Mesothelial cell of epicardium (in vitro differentiated cells): ENCODE data around the gene REV3L. TPM values are rescaled to one million over a fixed set of nuclear protein-coding genes. Genes with fewer than 3 reads are reported as not detected.

Source experiments
- DNase-seq, 2 experiments: peaks; one replicate each; pipeline ENCODE4 v3.0.0; 2021; ENCODE audit warnings: low spot score in 2 of 2; ENCODE audit not compliant: unreplicated experiment in 2 of 2
- H3K27ac Mint-ChIP-seq: 2 replicates; pipeline ENCODE4 v1.8.0; 2021; ENCODE audit warnings: mixed read lengths
- H3K27me3 Mint-ChIP-seq: 2 replicates; pipeline ENCODE4 v1.8.0; 2021; ENCODE audit warnings: low read depth, mixed read lengths
- H3K36me3 Mint-ChIP-seq: 2 replicates; pipeline ENCODE4 v1.8.0; 2021; ENCODE audit warnings: mixed read lengths
- H3K4me1 Mint-ChIP-seq: 2 replicates; pipeline ENCODE4 v1.8.0; 2021; ENCODE audit warnings: mixed read lengths
- H3K4me3 Mint-ChIP-seq: 2 replicates; pipeline ENCODE4 v1.8.0; 2021; ENCODE audit warnings: mild to moderate bottlenecking, moderate library complexity, mixed read lengths
- H3K9me3 Mint-ChIP-seq: 2 replicates; pipeline ENCODE4 v1.8.0; 2021; ENCODE audit warnings: mixed read lengths
- total RNA-seq: library from RNA; stranded (reverse); gene quantifications from 3 replicates; pipeline ENCODE4 v1.2.1, GENCODE V29; 2021
- TF ChIP-seq, protein P1 (sequence below): fragments of 200-600 bp; sonication (generic); IDR thresholded peaks from one replicate; pipeline ENCODE4 v1.5.0; 2021; ENCODE audit warnings: antibody characterized with exemption; ENCODE audit not compliant: unreplicated experiment

Gene REV3L
- total RNA-seq, 1 donor from 2014 or later, result 41.7 TPM

DNA sequence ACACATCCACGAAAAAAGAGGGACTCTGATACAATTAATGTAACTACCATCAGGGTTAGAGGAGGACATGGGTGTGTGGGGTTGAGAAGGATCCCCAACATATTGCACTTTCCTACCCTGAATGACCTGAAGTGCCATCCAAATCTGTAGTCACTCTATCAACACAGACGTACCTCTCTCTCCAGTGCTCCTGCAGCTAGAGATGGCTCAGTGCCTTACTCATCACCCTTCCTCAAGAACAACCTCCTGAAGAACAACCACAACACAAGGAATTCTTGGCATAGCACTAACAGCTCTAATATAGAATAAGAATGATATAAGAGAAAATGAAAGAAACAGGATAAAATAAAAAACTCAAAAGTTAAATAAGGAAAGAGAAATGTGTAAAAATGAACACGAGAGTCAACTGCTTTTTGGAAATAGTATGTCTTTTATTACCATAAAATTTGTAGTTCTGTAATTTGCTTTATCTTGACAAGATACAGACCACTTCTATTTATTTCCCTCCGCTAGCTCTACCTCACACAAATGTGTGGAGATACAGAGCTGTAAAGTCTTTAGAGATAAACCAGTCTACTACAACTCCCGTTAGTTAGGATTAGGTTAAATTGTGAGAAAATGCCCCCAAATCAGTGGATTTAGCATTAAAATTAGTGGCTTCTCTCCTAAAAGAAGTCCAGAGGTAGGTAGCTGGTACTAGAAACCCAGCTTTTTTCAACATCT, 63.9 kb downstream of the REV3L start:
- no peak overlapping the region for H3K27ac Mint-ChIP-seq
- H3K4me1 Mint-ChIP-seq, result peaks cover 25% of the 10 kb centered on the region
- H3K36me3 Mint-ChIP-seq, result peaks cover 14% of the 10 kb centered on the region
- H3K4me3 Mint-ChIP-seq, result no peak overlapping the region
- no peaks in the 10 kb centered on the region for H3K27me3 Mint-ChIP-seq
- DNase-seq, result no peak
- TF ChIP-seq, protein P1, sequence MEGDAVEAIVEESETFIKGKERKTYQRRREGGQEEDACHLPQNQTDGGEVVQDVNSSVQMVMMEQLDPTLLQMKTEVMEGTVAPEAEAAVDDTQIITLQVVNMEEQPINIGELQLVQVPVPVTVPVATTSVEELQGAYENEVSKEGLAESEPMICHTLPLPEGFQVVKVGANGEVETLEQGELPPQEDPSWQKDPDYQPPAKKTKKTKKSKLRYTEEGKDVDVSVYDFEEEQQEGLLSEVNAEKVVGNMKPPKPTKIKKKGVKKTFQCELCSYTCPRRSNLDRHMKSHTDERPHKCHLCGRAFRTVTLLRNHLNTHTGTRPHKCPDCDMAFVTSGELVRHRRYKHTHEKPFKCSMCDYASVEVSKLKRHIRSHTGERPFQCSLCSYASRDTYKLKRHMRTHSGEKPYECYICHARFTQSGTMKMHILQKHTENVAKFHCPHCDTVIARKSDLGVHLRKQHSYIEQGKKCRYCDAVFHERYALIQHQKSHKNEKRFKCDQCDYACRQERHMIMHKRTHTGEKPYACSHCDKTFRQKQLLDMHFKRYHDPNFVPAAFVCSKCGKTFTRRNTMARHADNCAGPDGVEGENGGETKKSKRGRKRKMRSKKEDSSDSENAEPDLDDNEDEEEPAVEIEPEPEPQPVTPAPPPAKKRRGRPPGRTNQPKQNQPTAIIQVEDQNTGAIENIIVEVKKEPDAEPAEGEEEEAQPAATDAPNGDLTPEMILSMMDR, result no peak
- H3K9me3 Mint-ChIP-seq, result peaks cover 9% of the 10 kb centered on the region

DNA sequence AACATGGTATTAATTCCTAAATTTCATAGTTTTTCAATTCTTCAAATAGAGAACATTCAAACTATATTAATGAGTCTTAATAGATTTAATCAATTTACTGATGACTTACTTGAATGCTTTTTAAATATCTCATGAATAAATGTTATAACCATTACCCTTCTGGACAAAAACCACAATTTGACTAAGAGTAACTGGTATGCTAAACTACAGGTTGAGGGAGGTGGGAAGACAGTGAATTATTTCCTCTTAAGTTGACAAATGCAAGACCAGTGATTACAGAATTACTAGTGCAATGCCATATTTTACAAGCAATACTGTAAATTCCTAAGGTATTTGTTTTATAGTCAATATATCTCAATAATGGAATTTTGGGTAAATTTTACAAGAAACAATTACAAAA, 65.1 kb downstream of the REV3L start:
- DNase-seq, result no peak
- H3K9me3 Mint-ChIP-seq, result peaks cover 5% of the 10 kb centered on the region
- peaks cover 10% of the 10 kb centered on the region for H3K36me3 Mint-ChIP-seq
- no peaks in the 10 kb centered on the region for H3K27me3 Mint-ChIP-seq
- TF ChIP-seq, protein P1, result no peak
- no peak overlapping the region for H3K4me3 Mint-ChIP-seq
- H3K4me1 Mint-ChIP-seq, result peaks cover 18% of the 10 kb centered on the region
- no peak overlapping the region for H3K27ac Mint-ChIP-seq

DNA sequence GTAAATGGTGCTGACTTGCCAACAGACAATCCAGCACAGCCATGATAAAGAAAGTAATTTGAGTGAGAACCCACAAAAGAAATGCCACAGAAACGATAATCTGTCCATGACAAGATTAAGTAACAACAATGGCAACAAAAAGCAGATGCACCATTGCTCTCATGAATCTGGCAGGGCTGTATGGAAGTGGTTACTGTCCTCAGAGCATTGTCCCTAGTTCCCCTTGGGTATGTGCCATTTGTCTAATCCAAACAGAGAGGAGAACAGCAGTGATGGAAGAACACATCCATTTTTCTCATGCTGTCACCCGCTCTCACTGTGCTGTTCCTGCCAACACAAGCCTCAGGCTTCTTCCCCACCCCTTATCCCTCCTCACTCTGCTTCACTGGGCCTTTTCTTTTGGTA, 65.8 kb downstream of the REV3L start:
- no peak for DNase-seq

DNA sequence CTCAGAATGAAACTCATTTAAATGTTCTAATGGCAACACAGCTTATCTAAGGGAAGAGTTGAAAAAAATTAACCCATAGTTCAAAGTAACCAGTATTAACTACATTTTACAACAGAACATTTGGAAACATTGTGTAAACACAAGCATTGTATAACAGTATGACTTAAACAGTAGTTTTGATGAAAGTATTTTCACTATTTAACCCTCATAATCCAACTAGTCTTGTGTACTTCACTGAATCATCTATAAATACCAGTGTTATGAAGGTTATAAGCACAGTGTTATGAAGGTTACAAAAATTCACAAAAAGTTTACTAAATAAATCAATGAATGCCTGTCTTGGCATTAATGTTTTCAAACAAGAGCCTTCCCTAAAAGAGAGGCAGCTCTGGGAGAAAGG, 66.5 kb downstream of the REV3L start:
- H3K4me3 Mint-ChIP-seq, result no peak overlapping the region
- TF ChIP-seq, protein P1, result no peak
- peak overlapping the region; percentile 47 for H3K27ac Mint-ChIP-seq
- peaks cover 18% of the 10 kb centered on the region for H3K4me1 Mint-ChIP-seq
- peaks cover 7% of the 10 kb centered on the region for H3K36me3 Mint-ChIP-seq
- no peak for DNase-seq
- no peaks in the 10 kb centered on the region for H3K27me3 Mint-ChIP-seq
- H3K9me3 Mint-ChIP-seq, result peaks cover under 1% of the 10 kb centered on the region

More for the DNA sequence above, 65.8 kb downstream of the REV3L start:
- H3K27me3 Mint-ChIP-seq, result no peaks in the 10 kb centered on the region
- peaks cover 5% of the 10 kb centered on the region for H3K9me3 Mint-ChIP-seq
- H3K4me1 Mint-ChIP-seq, result peaks cover 18% of the 10 kb centered on the region
- peaks cover 9% of the 10 kb centered on the region for H3K36me3 Mint-ChIP-seq
- TF ChIP-seq, protein P1, result no peak
- no peak overlapping the region for H3K27ac Mint-ChIP-seq
- H3K4me3 Mint-ChIP-seq, result no peak overlapping the region

DNA sequence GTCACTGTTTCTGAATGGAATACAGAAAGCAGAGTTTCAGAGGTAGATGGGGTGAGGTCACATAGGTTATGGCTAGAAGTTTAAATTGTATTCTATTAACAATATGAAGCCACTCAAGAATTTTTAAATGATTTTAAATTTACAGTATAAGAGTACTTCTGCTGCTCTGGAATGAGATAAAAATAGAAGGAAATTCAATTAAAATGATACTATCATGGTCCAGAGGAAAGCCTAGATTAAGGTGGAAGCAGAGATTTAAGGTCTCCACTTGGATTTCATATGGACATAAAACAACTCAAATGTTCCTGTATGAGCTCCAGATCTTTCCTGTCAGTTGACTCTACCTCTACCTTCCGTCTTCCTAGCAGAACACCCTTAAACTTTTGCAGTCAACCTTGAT, 68.6 kb downstream of the REV3L start:
- Mint-ChIP-seq H3K4me1 (peaks cover 18% of the 10 kb centered on the region), H3K9me3 (no peaks in the 10 kb centered on the region), H3K36me3 (peaks cover 10% of the 10 kb centered on the region), H3K27ac (no peak overlapping the region), H3K4me3 (no peak overlapping the region), H3K27me3 (no peaks in the 10 kb centered on the region)
- TF ChIP-seq, protein P1, result no peak
- no peak for DNase-seq
